Testis (tissue), 3 donors: ENCODE measurements around the gene SLC17A6. TPM values are rescaled to one million over a fixed set of nuclear protein-coding genes. Genes with fewer than 3 reads are reported as not detected.

Experiments used
- DNase-seq: peaks from one replicate; pipeline ENCODE4 v3.0.0-alpha.2; 2019
- H3K27ac ChIP-seq, 2 donors: fragments of 200-600 bp; sonication (generic); one replicate each; pipeline ENCODE4 v1.5.1; 2019
- H3K27me3 ChIP-seq: fragments of 200-600 bp; sonication (generic); one replicate; pipeline ENCODE4 v1.5.1; 2019
- H3K36me3 ChIP-seq: fragments of 200-600 bp; sonication (generic); one replicate; pipeline ENCODE4 v1.5.1; 2017; ENCODE audit warnings: low read depth; ENCODE audit errors: missing control alignments
- H3K4me1 ChIP-seq: fragments of 200-600 bp; sonication (generic); one replicate; pipeline ENCODE4 v1.5.1; 2019
- H3K4me3 ChIP-seq, 2 donors: fragments of 200-600 bp; sonication (generic); one replicate each; pipeline ENCODE4 v1.5.1; 2017 to 2019
- H3K9me3 ChIP-seq: fragments of 200-600 bp; sonication (generic); one replicate; pipeline ENCODE4 v1.5.1; 2017
- CTCF ChIP-seq, 3 experiments: fragments of 450-650 bp in 2 of 3; fragments of 200-600 bp in 1 of 3; sonication (generic) in 1 of 3; IDR thresholded peaks; one replicate each; pipeline ENCODE4 v1.5.1; 2016 to 2019; ENCODE audit warnings: antibody characterized with exemption in 3 of 3, mild to moderate bottlenecking in 2 of 3, moderate library complexity in 1 of 3
- POLR2A ChIP-seq: fragments of 450-650 bp; IDR thresholded peaks from one replicate; pipeline ENCODE4 v1.6.1; 2017; ENCODE audit warnings: antibody characterized with exemption, mild to moderate bottlenecking, moderate library complexity
- WGBS, 2 donors: methylation state at CpG; one replicate each; pipeline ENCODE4 v1.1.5; 2018; 5-methylcytosine and 5-hydroxymethylcytosine counted together
- intact Hi-C: fragments of 100-400 bp; cut with DNase I; formaldehyde crosslinking; loops from one replicate; pipeline ENCODE4 v1.15.1; 2023; ENCODE audit warnings: low total_unique reads
- polyA plus RNA-seq: library from polyadenylated mRNA; stranded (reverse); fragments of 350-450 nt; fragmentation: Illumina TruSeq; extraction: RNeasy Lipid Tissue Mini Kit (QIAGEN cat#74804); gene quantifications from one replicate; pipeline ENCODE4 v1.2.3, GENCODE V29; 2014; ENCODE audit warnings: low read depth, low replicate concordance; ENCODE audit not compliant: insufficient read depth
- total RNA-seq, 2 donors: library from RNA; depleted of rRNA; stranded (reverse); fragments of >200 nt; gene quantifications; one replicate each; pipeline ENCODE4 v1.2.3, GENCODE V29; 2016

SLC17A6 gene
- total and polyA plus RNA-seq, 3 donors from 2014 or later = 0.08 TPM; not detected in 2

- H3K36me3 ChIP-seq = no peaks in the 10 kb centered on the region
- intact Hi-C loops = no loop called here
- no peak for DNase-seq
- H3K27ac ChIP-seq = no peak overlapping the region
- H3K4me3 ChIP-seq = no peak overlapping the region
- H3K4me1 ChIP-seq = no peaks in the 10 kb centered on the region
- H3K9me3 ChIP-seq = no peaks in the 10 kb centered on the region
- no peaks in the 10 kb centered on the region for H3K27me3 ChIP-seq
- TF ChIP-seq CTCF (IDR thresholded peaks at IDR 0.05) = no peak
- TF ChIP-seq POLR2A = no peak
Measured at GRCh38 chr11:22346282-22346681, 8.1 kb downstream of the SLC17A6 start.

- Histone ChIP-seq H3K4me1 (no peaks in the 10 kb centered on the region), H3K27me3 (no peaks in the 10 kb centered on the region), H3K27ac (no peak overlapping the region), H3K4me3 (no peak overlapping the region), H3K9me3 (no peaks in the 10 kb centered on the region), H3K36me3 (no peaks in the 10 kb centered on the region)
- WGBS, 2 donors = 82 to 86% methylated on average over 4 of the region's 4 CpGs
- DNase-seq = no peak
- no peak for TF ChIP-seq POLR2A
- no peak for TF ChIP-seq CTCF (IDR thresholded peaks at IDR 0.05)
- intact Hi-C loops = no loop called here
Measured at GRCh38 chr11:22347857-22348487, 9.8 kb downstream of the SLC17A6 start.

- Histone ChIP-seq H3K4me1 (no peaks in the 10 kb centered on the region), H3K27me3 (no peaks in the 10 kb centered on the region), H3K36me3 (no peaks in the 10 kb centered on the region), H3K27ac (no peak overlapping the region), H3K4me3 (no peak overlapping the region), H3K9me3 (no peaks in the 10 kb centered on the region)
- intact Hi-C loops = no loop called here
- no peak for TF ChIP-seq CTCF (IDR thresholded peaks at IDR 0.05)
- TF ChIP-seq POLR2A = no peak
- no peak for DNase-seq
- 61 to 74% methylated on average over 2 of the region's 2 CpGs for WGBS, 2 donors
Measured at GRCh38 chr11:22349491-22349890, 11.3 kb downstream of the SLC17A6 start.

- H3K4me1 ChIP-seq = no peaks in the 10 kb centered on the region
Measured at GRCh38 chr11:22359295-22359694, 21.1 kb downstream of the SLC17A6 start.

More at GRCh38 chr11:22359295-22359694, 21.1 kb downstream of the SLC17A6 start:
- H3K27ac ChIP-seq = no peak overlapping the region
- intact Hi-C loops = no loop called here
- no peaks in the 10 kb centered on the region for H3K36me3 ChIP-seq
- WGBS, 2 donors = 73 to 78% methylated on average over 2 of the region's 2 CpGs
- H3K27me3 ChIP-seq = no peaks in the 10 kb centered on the region
- TF ChIP-seq CTCF (IDR thresholded peaks at IDR 0.05) (no peak), POLR2A (no peak)
- no peaks in the 10 kb centered on the region for H3K9me3 ChIP-seq
- H3K4me3 ChIP-seq = no peak overlapping the region
- no peak for DNase-seq
